Measurements from ENCODE around the gene RBM12. TPM values are rescaled to one million over a fixed set of nuclear protein-coding genes. Genes with fewer than 3 reads are reported as not detected.

RBM12 gene
- total and polyA plus RNA-seq, 4 donors, result 3.4 to 20.0 (median 15.8) TPM

DNA sequence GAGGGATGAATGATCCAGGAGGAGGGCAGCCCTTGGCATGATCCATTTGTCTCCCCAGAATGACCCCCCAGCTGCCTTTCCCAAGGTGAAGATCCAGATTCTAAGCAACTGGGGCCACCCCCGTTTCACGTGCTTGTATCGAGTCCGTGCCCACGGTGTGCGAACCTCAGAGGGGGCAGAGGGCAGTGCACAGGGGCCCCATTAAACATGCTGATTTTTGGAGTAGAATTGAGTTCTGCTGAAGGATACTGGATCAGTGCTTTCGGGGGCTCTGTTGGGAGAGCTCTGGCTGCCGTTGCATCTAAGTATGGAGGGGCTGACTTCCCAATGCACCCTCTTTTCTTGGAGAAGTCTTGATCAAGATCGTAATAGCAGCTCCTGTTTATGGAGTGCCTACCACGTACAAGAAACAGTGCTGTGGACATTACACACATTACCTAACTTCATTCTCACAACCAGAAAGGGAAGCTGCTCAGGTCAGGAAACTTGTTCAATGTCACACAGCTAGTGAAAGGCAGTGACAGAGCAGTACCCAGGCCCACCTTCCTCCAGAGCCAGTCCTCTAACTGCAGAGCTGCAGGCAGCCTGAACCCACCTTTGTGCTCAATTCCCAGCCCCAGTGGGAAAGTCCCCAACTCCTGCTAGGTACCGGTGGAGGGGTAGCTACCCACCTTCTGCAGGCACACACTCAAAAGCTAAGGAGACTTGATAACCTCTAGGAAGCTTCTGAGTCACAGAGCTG, 43.7 kb downstream of the RBM12 start (continued):
- no peak for TF ChIP-seq RAD21 (IDR thresholded peaks at IDR 0.05)
- TF ChIP-seq HNF4G (IDR thresholded peaks at IDR 0.05), result no peak
- no peak for TF ChIP-seq NR2F2 (IDR thresholded peaks at IDR 0.05)
- no peak for TF ChIP-seq FOXA2 (IDR thresholded peaks at IDR 0.05)

- DNase-seq (ENCODE audit: low spot score), result peak; percentile 74
- Histone ChIP-seq H3K4me1 (ENCODE audit: control insufficient read depth in 4 of 4, insufficient read depth in 4 of 4, low read length in 3 of 4) (peaks cover 15 to 37% (median 25%) of the 10 kb centered on the region in 4 donors), H3K27ac (ENCODE audit: low read depth in 1 of 2, low read length in 2 of 2) (no peak overlapping the region), H3K9ac (ENCODE audit: low read depth in 1 of 2, low read length in 2 of 2) (peak overlapping the region in 1 of 2 donors; percentile 21), H3K27me3 (ENCODE audit: control insufficient read depth in 4 of 4, insufficient read depth in 4 of 4, low read length in 3 of 4) (no peaks in the 10 kb centered on the region), H3K4me3 (ENCODE audit: low read depth in 1 of 3, low read length in 3 of 3) (peak overlapping the region in 2 of 3 donors; percentile 37 to 42), H3K36me3 (ENCODE audit: control insufficient read depth in 4 of 4, insufficient read depth in 3 of 4, low read depth in 1 of 4, low read length in 3 of 4) (peaks cover 0 to 2% (median 0%) of the 10 kb centered on the region in 4 donors), H3K9me3 (ENCODE audit: control insufficient read depth in 4 of 4, low read length in 3 of 4) (no peaks in the 10 kb centered on the region)
- 8% methylated on average over 49 of the region's 49 CpGs for WGBS
- peak; percentile 11 for TF ChIP-seq CTCF (IDR thresholded peaks at IDR 0.05; ENCODE audit: low read depth, low read length, missing input control)
- TF ChIP-seq GABPA (IDR thresholded peaks at IDR 0.05 in 1 of 2, conservative IDR thresholded peaks at IDR 0.05 in 1 of 2), result no peak
- TF ChIP-seq REST (IDR thresholded peaks at IDR 0.05), result no peak
- TF ChIP-seq YY1 (IDR thresholded peaks at IDR 0.05), result peak; percentile 37
- peak; percentile 11 to 24 for TF ChIP-seq RXRA (IDR thresholded peaks at IDR 0.05)
- peak in 1 of 2 donors; percentile 8 for TF ChIP-seq RAD21 (IDR thresholded peaks at IDR 0.05)
Observed at GRCh38 chr20:35619196-35620095, 45.3 kb downstream of the RBM12 start.

- no peak overlapping the region for H3K9ac ChIP-seq (ENCODE audit: low read depth in 1 of 2, low read length in 2 of 2)
Observed at GRCh38 chr20:35618263-35619131, 46.2 kb downstream of the RBM12 start.

More at GRCh38 chr20:35618263-35619131, 46.2 kb downstream of the RBM12 start:
- Histone ChIP-seq H3K27ac (ENCODE audit: low read depth in 1 of 2, low read length in 2 of 2) (no peak overlapping the region), H3K9me3 (ENCODE audit: control insufficient read depth in 4 of 4, low read length in 3 of 4) (no peaks in the 10 kb centered on the region), H3K4me1 (ENCODE audit: control insufficient read depth in 4 of 4, insufficient read depth in 4 of 4, low read length in 3 of 4) (peaks cover 15 to 37% (median 25%) of the 10 kb centered on the region in 4 donors), H3K36me3 (ENCODE audit: control insufficient read depth in 4 of 4, insufficient read depth in 3 of 4, low read depth in 1 of 4, low read length in 3 of 4) (peaks cover 0 to 2% (median 0%) of the 10 kb centered on the region in 4 donors), H3K27me3 (ENCODE audit: control insufficient read depth in 4 of 4, insufficient read depth in 4 of 4, low read length in 3 of 4) (no peaks in the 10 kb centered on the region), H3K4me3 (ENCODE audit: low read depth in 1 of 3, low read length in 3 of 3) (peak overlapping the region in 1 of 3 donors; percentile 37)
- TF ChIP-seq, protein P1, sequence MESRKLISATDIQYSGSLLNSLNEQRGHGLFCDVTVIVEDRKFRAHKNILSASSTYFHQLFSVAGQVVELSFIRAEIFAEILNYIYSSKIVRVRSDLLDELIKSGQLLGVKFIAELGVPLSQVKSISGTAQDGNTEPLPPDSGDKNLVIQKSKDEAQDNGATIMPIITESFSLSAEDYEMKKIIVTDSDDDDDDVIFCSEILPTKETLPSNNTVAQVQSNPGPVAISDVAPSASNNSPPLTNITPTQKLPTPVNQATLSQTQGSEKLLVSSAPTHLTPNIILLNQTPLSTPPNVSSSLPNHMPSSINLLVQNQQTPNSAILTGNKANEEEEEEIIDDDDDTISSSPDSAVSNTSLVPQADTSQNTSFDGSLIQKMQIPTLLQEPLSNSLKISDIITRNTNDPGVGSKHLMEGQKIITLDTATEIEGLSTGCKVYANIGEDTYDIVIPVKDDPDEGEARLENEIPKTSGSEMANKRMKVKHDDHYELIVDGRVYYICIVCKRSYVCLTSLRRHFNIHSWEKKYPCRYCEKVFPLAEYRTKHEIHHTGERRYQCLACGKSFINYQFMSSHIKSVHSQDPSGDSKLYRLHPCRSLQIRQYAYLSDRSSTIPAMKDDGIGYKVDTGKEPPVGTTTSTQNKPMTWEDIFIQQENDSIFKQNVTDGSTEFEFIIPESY (IDR thresholded peaks at IDR 0.05), result no peak
- no peak for DNase-seq (ENCODE audit: low spot score)
- WGBS, result 10% methylated on average over 35 of the region's 35 CpGs

Measured in liver (tissue), 9 donors.